CD8-positive, alpha-beta memory T cell (primary cell): ENCODE data around the gene ADAMTS18. TPM values are rescaled to one million over a fixed set of nuclear protein-coding genes. Genes with fewer than 3 reads are reported as not detected.

ENCODE experiments used
- CTCF ChIA-PET: fragments of 350-600 bp; sonication (Branson Sonifier 250); formaldehyde crosslinking; loops from one replicate; lab custom pipeline; 2021; ENCODE audit warnings: antibody characterized with exemption; lab: Charles Lee
- POLR2A ChIA-PET: fragments of 350-600 bp; sonication (Branson Sonifier 250); formaldehyde crosslinking; loops from one replicate; lab custom pipeline; 2021; ENCODE audit warnings: antibody characterized with exemption; lab: Charles Lee
- DNase-seq, 5 donors: peaks; one replicate each; pipeline versions ENCODE4 v3.0.0 to v3.0.0-alpha.2; 2020 to 2022; ENCODE audit warnings: mixed read lengths in 1 of 5
- H3K27ac ChIP-seq: one replicate; pipeline ENCODE4 v1.7.0; 2013; ENCODE audit warnings: low read depth, mild to moderate bottlenecking, low read length, moderate library complexity
- H3K27me3 ChIP-seq: 2 replicates; pipeline ENCODE4 v1.7.0; 2013; ENCODE audit warnings: low read length, mild to moderate bottlenecking; ENCODE audit not compliant: insufficient read depth, poor library complexity, severe bottlenecking
- H3K36me3 ChIP-seq: 2 replicates; pipeline ENCODE4 v1.7.0; 2013; ENCODE audit warnings: mild to moderate bottlenecking, low read length, moderate library complexity; ENCODE audit not compliant: insufficient read depth
- H3K4me1 ChIP-seq: 2 replicates; pipeline ENCODE4 v1.7.0; 2013; ENCODE audit warnings: mild to moderate bottlenecking, low read length, moderate library complexity; ENCODE audit not compliant: insufficient read depth
- H3K4me3 ChIP-seq: 2 replicates; pipeline ENCODE4 v1.7.0; 2013; ENCODE audit warnings: mild to moderate bottlenecking, low read length
- H3K9me3 ChIP-seq: 2 replicates; pipeline ENCODE4 v1.7.0; 2013; ENCODE audit warnings: mild to moderate bottlenecking, low read length
- H3K27ac Mint-ChIP-seq, 8 donors: one replicate each; pipeline ENCODE4 v1.8.0; 2020 to 2021; ENCODE audit warnings: mixed read lengths in 8 of 8, mild to moderate bottlenecking in 6 of 8, inconsistent platforms in 3 of 8, moderate library complexity in 3 of 8
- H3K27me3 Mint-ChIP-seq, 2 donors: one replicate each; pipeline ENCODE4 v1.8.0; 2020 to 2021; ENCODE audit warnings: mixed read lengths in 2 of 2, mild to moderate bottlenecking in 1 of 2, moderate library complexity in 1 of 2
- H3K36me3 Mint-ChIP-seq, 3 donors: one replicate each; pipeline ENCODE4 v1.8.0; 2020 to 2021; ENCODE audit warnings: mixed read lengths in 3 of 3, inconsistent platforms in 1 of 3, mild to moderate bottlenecking in 1 of 3
- H3K4me1 Mint-ChIP-seq, 3 donors: one replicate each; pipeline ENCODE4 v1.8.0; 2020 to 2021; ENCODE audit warnings: mixed read lengths in 3 of 3, inconsistent platforms in 1 of 3, mild to moderate bottlenecking in 1 of 3
- H3K4me3 Mint-ChIP-seq, 7 donors: one replicate each; pipeline ENCODE4 v1.8.0; 2020 to 2021; ENCODE audit warnings: mixed read lengths in 7 of 7, mild to moderate bottlenecking in 6 of 7, moderate library complexity in 4 of 7, inconsistent platforms in 2 of 7
- H3K9me3 Mint-ChIP-seq, 5 donors: one replicate each; pipeline ENCODE4 v1.8.0; 2020 to 2022; ENCODE audit warnings: mixed read lengths in 5 of 5, mild to moderate bottlenecking in 3 of 5, moderate library complexity in 2 of 5, inconsistent platforms in 1 of 5
- polyA plus RNA-seq: library from polyadenylated mRNA; unstranded; fragments of 300-500 nt; fragmentation: Illumina TruSeq; gene quantifications from one replicate; pipeline ENCODE4 v1.2.3, GENCODE V29; 2021
- total RNA-seq, 2 experiments: library from RNA; stranded (reverse); gene quantifications; one replicate each; pipeline ENCODE4 v1.2.3, GENCODE V29; 2021

ADAMTS18 gene
- total and polyA plus RNA-seq, 3 experiments from 2014 or later: not detected

- Histone ChIP-seq H3K36me3 (no peaks in the 10 kb centered on the region), H3K9me3 (no peaks in the 10 kb centered on the region), H3K4me1 (no peaks in the 10 kb centered on the region), H3K27me3 (no peaks in the 10 kb centered on the region), H3K27ac (no peak overlapping the region), H3K4me3 (no peak overlapping the region)
- POLR2A ChIA-PET: no interaction called here
- no peak for DNase-seq
- H3K27ac Mint-ChIP-seq: no peak overlapping the region
- CTCF ChIA-PET: no interaction called here
- H3K4me3 Mint-ChIP-seq: no peak overlapping the region
- no peaks in the 10 kb centered on the region for H3K4me1 Mint-ChIP-seq
- no peaks in the 10 kb centered on the region for H3K36me3 Mint-ChIP-seq
- H3K27me3 Mint-ChIP-seq: peaks cover 4 to 6% of the 10 kb centered on the region in 2 donors
- peaks cover 0 to 2% (median 0%) of the 10 kb centered on the region in 5 donors for H3K9me3 Mint-ChIP-seq
These were observed 36.3 kb downstream of the ADAMTS18 start for GRCh38 chr16:77398495-77398894.

- Histone ChIP-seq H3K4me3 (no peak overlapping the region), H3K4me1 (no peaks in the 10 kb centered on the region), H3K36me3 (no peaks in the 10 kb centered on the region), H3K27ac (no peak overlapping the region), H3K9me3 (no peaks in the 10 kb centered on the region), H3K27me3 (no peaks in the 10 kb centered on the region)
- no peaks in the 10 kb centered on the region for H3K36me3 Mint-ChIP-seq
- POLR2A ChIA-PET: no interaction called here
- CTCF ChIA-PET: no interaction called here
- peaks cover 0 to 5% (median 0%) of the 10 kb centered on the region in 5 donors for H3K9me3 Mint-ChIP-seq
- H3K4me1 Mint-ChIP-seq: no peaks in the 10 kb centered on the region
- no peak overlapping the region for H3K27ac Mint-ChIP-seq
- no peak overlapping the region for H3K4me3 Mint-ChIP-seq
- peaks cover 6% of the 10 kb centered on the region in 2 donors for H3K27me3 Mint-ChIP-seq
- DNase-seq: no peak
These were observed 38.4 kb downstream of the ADAMTS18 start for GRCh38 chr16:77396461-77396860.

DNA sequence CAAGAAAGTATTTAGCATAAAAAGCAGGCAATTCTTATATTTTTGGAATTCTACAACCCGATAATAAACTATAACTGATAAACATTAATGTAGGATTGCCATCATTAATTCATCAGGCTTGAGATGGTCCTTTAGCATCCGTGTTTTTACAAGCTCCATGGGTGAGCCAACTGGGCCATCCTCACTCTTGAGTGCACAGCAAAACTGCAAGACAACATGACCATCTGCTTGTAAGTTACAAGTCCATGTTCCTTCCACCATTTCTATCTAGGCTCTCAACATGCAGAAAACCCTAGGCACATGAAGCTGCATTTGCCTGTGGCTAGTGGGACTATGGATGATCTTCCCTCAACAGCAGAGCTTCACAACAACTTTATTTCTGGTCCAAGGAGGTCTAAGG, 40.1 kb downstream of the ADAMTS18 start:
- Histone ChIP-seq H3K27ac (no peak overlapping the region), H3K9me3 (no peaks in the 10 kb centered on the region), H3K36me3 (no peaks in the 10 kb centered on the region), H3K4me3 (no peak overlapping the region), H3K27me3 (no peaks in the 10 kb centered on the region), H3K4me1 (no peaks in the 10 kb centered on the region)
- Mint-ChIP-seq H3K27ac (no peak overlapping the region), H3K9me3 (peaks cover 0 to 5% (median 0%) of the 10 kb centered on the region in 5 donors), H3K36me3 (no peaks in the 10 kb centered on the region), H3K27me3 (peaks cover 3 to 6% of the 10 kb centered on the region in 2 donors), H3K4me3 (no peak overlapping the region), H3K4me1 (no peaks in the 10 kb centered on the region)
- ChIA-PET CTCF (no interaction called here), POLR2A (no interaction called here)
- DNase-seq: no peak

- Histone ChIP-seq H3K4me1 (no peaks in the 10 kb centered on the region), H3K27ac (no peak overlapping the region), H3K27me3 (no peaks in the 10 kb centered on the region), H3K9me3 (no peaks in the 10 kb centered on the region), H3K36me3 (no peaks in the 10 kb centered on the region), H3K4me3 (no peak overlapping the region)
- Mint-ChIP-seq H3K27ac (no peak overlapping the region), H3K4me3 (no peak overlapping the region), H3K4me1 (no peaks in the 10 kb centered on the region), H3K36me3 (no peaks in the 10 kb centered on the region), H3K9me3 (peaks cover 0 to 5% (median 0%) of the 10 kb centered on the region in 5 donors), H3K27me3 (peaks cover 3 to 6% of the 10 kb centered on the region in 2 donors)
- no peak for DNase-seq
- ChIA-PET POLR2A (no interaction called here), CTCF (no interaction called here)
These were observed 40.9 kb downstream of the ADAMTS18 start for GRCh38 chr16:77393955-77394354.

DNA sequence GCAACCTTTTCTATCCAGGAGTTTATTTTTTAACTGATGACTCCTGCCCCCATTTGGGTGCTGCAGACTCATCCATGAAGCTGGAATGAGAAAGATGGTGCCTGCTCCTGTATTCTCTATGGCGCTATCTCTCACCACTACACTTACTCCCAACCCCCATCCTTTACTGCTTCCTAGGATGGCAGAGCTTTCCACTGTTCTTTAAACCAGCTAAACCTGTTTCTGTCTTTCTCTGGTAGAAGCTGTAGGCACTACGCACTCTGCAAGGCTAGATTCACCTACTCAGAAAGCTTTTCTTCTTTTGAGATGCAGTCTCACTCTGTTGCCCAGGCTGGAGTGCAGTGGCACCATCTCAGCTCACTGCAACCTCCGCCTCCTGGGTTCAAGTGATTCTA, 47.0 kb downstream of the ADAMTS18 start:
- H3K27me3 ChIP-seq: no peaks in the 10 kb centered on the region
- H3K4me3 ChIP-seq: no peak overlapping the region
- H3K27ac ChIP-seq: no peak overlapping the region
- ChIA-PET CTCF (no interaction called here), POLR2A (no interaction called here)
- no peaks in the 10 kb centered on the region for H3K9me3 ChIP-seq
- Mint-ChIP-seq H3K36me3 (no peaks in the 10 kb centered on the region), H3K27me3 (peaks cover 0 to 2% of the 10 kb centered on the region in 2 donors), H3K27ac (no peak overlapping the region), H3K9me3 (peaks cover 0 to 7% (median 0%) of the 10 kb centered on the region in 5 donors), H3K4me1 (no peaks in the 10 kb centered on the region), H3K4me3 (no peak overlapping the region)
- DNase-seq: no peak
- H3K4me1 ChIP-seq: no peaks in the 10 kb centered on the region
- no peaks in the 10 kb centered on the region for H3K36me3 ChIP-seq

GRCh38 chr16:77386831-77387814, 47.7 kb downstream of the ADAMTS18 start:
- no peak overlapping the region for H3K4me3 ChIP-seq
- Mint-ChIP-seq H3K27me3 (no peaks in the 10 kb centered on the region), H3K36me3 (no peaks in the 10 kb centered on the region), H3K4me3 (no peak overlapping the region), H3K9me3 (peaks cover 0 to 3% (median 0%) of the 10 kb centered on the region in 5 donors), H3K27ac (no peak overlapping the region), H3K4me1 (no peaks in the 10 kb centered on the region)
- POLR2A ChIA-PET: no interaction called here
- H3K36me3 ChIP-seq: no peaks in the 10 kb centered on the region
- no peaks in the 10 kb centered on the region for H3K4me1 ChIP-seq
- H3K9me3 ChIP-seq: no peaks in the 10 kb centered on the region
- no peaks in the 10 kb centered on the region for H3K27me3 ChIP-seq
- DNase-seq: no peak
- H3K27ac ChIP-seq: no peak overlapping the region
- CTCF ChIA-PET: no interaction called here

GRCh38 chr16:77385481-77385880, 49.4 kb downstream of the ADAMTS18 start:
- ChIA-PET CTCF (no interaction called here), POLR2A (no interaction called here)
- H3K9me3 ChIP-seq: no peaks in the 10 kb centered on the region
- Mint-ChIP-seq H3K9me3 (peaks cover 0 to 3% (median 0%) of the 10 kb centered on the region in 5 donors), H3K27me3 (no peaks in the 10 kb centered on the region), H3K4me1 (no peaks in the 10 kb centered on the region), H3K4me3 (no peak overlapping the region), H3K27ac (no peak overlapping the region), H3K36me3 (no peaks in the 10 kb centered on the region)
- H3K36me3 ChIP-seq: no peaks in the 10 kb centered on the region
- no peak overlapping the region for H3K27ac ChIP-seq
- no peak overlapping the region for H3K4me3 ChIP-seq
- no peak for DNase-seq
- no peaks in the 10 kb centered on the region for H3K4me1 ChIP-seq
- H3K27me3 ChIP-seq: no peaks in the 10 kb centered on the region

- no peaks in the 10 kb centered on the region for H3K27me3 ChIP-seq
- ChIA-PET CTCF (no interaction called here), POLR2A (no interaction called here)
- H3K4me1 Mint-ChIP-seq: no peaks in the 10 kb centered on the region
- no peak overlapping the region for H3K4me3 Mint-ChIP-seq
- H3K27me3 Mint-ChIP-seq: no peaks in the 10 kb centered on the region
- peaks cover 0 to 3% (median 0%) of the 10 kb centered on the region in 5 donors for H3K9me3 Mint-ChIP-seq
- H3K27ac Mint-ChIP-seq: no peak overlapping the region
- H3K4me1 ChIP-seq: no peaks in the 10 kb centered on the region
- H3K36me3 ChIP-seq: no peaks in the 10 kb centered on the region
- no peaks in the 10 kb centered on the region for H3K9me3 ChIP-seq
- H3K27ac ChIP-seq: no peak overlapping the region
- H3K4me3 ChIP-seq: no peak overlapping the region
- H3K36me3 Mint-ChIP-seq: no peaks in the 10 kb centered on the region
- no peak for DNase-seq
These were observed 51.1 kb downstream of the ADAMTS18 start for GRCh38 chr16:77383606-77384187.
